Uterus (tissue), 2 donors: ENCODE results near the gene MRPL1.

ENCODE experiments used
- POLR2A ChIP-seq, 2 donors: fragments of 450-650 bp; IDR thresholded peaks; one replicate each; pipeline ENCODE4 v1.6.1; 2016; ENCODE audit warnings: antibody characterized with exemption in 2 of 2, mild to moderate bottlenecking in 1 of 2, moderate library complexity in 1 of 2
- TF ChIP-seq, protein P1 (sequence below), 4 experiments: fragments of 200-600 bp in 2 of 4; fragments of 450-650 bp in 2 of 4; sonication (generic) in 2 of 4; IDR thresholded peaks; one replicate each; pipeline ENCODE4 v1.5.1; 2016 to 2019; ENCODE audit warnings: antibody characterized with exemption in 4 of 4, mild to moderate bottlenecking in 2 of 4, moderate library complexity in 1 of 4

DNA sequence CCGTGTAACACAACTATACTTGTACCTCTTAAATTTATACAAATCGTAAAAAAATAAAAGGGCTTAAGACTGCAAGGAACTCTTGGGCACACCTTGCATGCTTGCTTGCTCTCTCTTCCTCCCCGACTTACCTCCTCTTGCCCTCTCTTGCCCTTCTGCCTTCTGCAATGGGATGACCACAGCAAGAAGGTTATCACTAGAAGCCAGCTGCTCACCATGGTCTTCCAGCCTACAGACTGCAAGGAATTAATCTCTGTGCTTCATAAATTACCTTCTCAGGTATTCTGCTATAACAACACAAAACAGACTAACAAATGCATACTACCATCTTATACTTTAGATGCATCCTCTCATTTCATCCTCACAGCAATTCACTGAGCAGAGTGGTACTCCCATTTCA lies 92.1 kb downstream of the MRPL1 start:
- TF ChIP-seq, protein P1, sequence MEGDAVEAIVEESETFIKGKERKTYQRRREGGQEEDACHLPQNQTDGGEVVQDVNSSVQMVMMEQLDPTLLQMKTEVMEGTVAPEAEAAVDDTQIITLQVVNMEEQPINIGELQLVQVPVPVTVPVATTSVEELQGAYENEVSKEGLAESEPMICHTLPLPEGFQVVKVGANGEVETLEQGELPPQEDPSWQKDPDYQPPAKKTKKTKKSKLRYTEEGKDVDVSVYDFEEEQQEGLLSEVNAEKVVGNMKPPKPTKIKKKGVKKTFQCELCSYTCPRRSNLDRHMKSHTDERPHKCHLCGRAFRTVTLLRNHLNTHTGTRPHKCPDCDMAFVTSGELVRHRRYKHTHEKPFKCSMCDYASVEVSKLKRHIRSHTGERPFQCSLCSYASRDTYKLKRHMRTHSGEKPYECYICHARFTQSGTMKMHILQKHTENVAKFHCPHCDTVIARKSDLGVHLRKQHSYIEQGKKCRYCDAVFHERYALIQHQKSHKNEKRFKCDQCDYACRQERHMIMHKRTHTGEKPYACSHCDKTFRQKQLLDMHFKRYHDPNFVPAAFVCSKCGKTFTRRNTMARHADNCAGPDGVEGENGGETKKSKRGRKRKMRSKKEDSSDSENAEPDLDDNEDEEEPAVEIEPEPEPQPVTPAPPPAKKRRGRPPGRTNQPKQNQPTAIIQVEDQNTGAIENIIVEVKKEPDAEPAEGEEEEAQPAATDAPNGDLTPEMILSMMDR (IDR thresholded peaks at IDR 0.05): no peak
- TF ChIP-seq POLR2A (IDR thresholded peaks at IDR 0.05): no peak
